NCI-H1436 treated with DMSO at 0.1 percent for 48 hours (cell line): Measurements from ENCODE around the gene SPINT3.
"Not testable (repeated sequence)": the region's sequence is repeated elsewhere in the genome, so short reads cannot be mapped to it uniquely, and the experiment has no call there.

Source experiments
- DNase-seq: peaks from one replicate; lab custom pipeline; 2025; lab: John Stamatoyannopoulos, UW

The SPINT3 gene

DNA sequence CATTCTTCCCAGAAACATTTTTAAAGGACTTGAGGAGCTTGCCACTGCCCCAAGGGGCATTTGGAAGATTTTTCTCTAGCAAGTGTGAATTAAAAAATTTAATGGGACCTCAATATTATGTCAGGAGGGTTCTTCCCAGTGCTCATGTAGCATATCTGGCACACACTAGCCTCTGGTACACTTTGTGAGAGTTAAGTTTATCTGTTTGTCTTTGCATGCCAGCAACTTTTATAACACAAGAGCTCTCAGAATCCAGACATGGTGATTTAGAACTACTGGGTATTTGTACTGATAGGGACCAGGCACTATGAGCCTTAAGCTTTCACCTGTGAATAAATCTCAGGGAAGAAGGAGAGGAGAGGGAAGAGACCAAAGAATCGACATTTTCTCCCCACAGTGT is 12.9 kb downstream of the SPINT3 start:
- no peak for DNase-seq

DNA sequence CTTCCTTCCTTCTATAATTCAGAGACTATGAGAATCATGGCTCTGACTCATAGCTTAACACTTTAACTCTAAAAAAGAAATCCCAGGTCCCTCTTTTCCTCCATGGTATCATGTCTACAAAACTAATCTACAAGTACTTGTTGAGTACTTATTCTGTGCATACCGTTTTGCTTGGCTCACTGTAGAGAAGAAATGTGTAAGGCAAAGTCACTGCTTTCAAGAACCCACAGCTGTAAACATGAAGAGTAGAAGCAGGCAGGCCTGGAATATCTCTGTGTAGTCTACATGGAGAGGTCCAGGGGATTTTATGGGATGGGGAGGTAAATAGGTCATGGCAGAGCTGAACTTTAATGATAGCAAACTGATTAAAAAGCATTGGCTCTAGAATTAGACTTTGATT is 13.8 kb downstream of the SPINT3 start:
- DNase-seq: no peak

DNA sequence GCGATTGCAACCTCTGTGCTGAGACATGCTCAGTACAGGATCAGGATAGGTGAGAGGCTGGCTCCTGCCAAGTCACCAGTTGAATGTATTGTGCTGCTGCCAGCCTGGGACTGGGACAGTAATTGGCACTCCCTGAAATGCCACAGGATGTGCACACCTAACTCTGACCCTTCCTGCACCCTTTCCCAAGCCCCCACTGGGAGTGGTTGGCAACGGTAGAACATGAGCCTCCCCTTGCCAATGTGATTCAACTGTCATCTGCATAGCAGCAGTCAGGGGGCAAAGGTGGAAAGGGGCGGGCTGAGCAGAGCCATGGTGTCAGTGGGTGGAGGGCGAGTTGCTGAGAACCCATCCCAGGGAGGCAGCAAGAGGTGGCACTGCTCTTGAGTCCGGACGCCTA is 15.4 kb downstream of the SPINT3 start:
- no peak for DNase-seq

DNA sequence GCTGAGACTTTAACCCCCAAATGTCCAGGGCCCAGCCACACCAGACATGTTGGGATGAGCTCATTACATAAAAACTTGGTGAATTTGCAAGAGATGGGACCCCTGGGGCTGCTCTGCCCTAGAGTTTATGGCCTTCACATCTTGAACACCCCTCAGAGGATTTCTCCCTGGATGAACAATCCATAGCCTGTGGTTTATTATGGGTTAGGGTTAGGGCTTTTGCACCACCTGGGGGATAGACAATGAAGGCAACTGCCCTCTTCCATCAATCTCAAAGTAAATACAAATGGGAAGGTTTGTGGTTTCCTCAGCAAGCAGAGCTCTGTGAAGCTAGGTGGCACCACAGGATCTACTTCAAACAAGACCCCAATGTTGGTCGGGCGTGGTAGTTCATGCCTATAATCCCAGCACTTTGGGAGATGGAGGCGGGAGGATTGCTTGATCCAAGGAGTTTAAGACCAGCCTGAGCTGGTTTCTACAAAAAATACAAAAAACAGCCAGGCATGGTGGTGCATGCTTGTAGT is 17.4 kb downstream of the SPINT3 start:
- no peak for DNase-seq

DNA sequence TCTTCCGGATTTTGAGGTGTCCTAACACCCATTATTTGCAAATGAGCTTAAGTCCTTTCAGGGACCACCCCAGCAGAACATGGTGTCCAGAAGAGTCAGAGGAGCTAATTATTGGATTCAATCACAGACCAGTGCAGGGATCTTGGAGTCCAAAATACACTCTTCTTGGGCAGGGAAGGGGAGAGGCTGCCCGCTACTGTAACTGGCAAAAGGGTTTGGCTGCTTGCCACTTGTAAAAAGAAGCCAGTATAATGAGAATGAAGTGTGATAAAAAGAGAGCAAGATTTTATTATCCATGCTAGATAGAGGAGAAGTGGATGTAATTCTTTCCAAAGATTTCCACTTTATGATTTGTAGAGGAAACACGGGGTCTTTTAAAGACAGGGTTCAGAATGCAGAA is 19.3 kb downstream of the SPINT3 start:
- no peak for DNase-seq

DNA sequence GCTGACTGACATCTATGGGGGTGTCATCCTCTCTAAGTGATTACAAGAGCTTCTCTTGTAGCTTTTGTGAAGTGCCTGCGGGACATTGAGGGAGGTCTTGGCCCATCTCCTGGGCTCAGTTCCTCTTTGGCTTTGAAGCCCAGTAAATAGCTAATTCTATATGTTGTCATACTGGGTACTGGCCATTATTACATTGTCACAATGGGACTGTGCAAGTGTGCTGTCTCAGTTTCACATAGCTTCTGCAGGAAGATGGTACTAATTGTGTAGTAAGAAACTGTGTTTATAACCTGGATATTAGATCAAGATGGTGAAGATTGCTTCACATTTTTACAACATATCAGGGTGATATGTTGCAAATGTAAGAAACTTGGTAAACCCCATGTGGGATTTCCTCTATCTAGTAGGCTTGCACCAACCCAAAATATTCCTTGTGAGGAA is 19.9 kb downstream of the SPINT3 start:
- no peak for DNase-seq

DNA sequence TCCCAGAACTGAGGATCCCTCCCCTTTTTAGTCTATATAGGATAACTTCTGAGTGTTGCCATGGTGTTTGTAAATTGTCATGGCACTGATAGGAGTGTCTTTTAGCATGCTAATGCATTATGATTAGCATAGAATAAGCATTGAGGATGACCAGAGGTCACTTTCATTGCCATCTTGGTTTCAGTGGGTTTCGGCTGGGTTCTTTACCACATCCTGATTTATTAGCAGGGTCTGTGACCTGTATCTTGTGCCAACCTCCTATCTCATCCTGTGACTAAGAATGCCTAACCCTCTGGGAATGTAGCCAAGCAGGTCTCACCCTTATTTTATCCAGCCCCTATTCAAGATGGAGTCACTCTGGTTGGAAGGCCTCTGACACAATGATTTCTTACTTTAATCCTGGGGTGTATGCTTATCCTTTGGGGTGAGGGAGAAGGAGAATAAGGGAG is 26.3 kb downstream of the SPINT3 start:
- no peak for DNase-seq

DNA sequence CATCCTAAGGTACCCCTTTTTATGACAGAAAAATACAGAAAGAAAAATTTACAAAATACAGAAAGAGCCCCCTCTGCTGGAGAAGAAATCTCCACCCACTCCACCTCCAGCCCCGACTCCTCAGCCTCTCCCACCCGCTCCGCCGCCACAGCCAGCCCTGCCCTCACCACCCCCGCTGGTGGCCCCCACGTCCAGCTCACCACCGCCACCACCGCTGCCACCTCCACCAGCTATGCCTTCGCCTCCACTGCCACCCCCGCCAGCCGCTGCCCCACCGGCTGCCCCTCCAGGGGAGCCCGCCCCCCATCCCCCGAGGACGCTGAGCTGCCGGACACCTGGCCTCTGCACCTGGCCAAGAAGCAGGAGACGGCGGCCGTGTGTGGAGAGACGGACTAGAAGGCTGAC is 28.2 kb downstream of the SPINT3 start:
- no peak for DNase-seq

DNA sequence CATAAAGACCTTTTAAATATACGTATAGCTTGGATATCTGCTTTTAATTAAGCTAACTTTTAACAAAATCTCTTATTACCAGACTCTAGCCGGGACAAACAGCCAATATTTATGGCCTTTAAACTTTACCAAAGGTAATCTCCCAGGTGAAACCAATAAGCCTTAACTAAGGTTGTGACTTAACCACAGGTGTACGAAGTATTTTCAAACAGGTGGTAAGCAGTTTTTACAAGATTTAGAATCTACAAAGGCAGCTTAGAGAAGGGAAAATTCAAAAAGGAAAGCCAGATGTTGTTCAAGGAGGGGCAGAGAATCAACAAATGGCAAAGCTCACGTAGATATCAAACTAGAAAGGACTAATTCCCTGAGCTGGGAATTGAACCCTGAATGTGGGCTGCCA is 30.0 kb downstream of the SPINT3 start:
- DNase-seq: no peak

DNA sequence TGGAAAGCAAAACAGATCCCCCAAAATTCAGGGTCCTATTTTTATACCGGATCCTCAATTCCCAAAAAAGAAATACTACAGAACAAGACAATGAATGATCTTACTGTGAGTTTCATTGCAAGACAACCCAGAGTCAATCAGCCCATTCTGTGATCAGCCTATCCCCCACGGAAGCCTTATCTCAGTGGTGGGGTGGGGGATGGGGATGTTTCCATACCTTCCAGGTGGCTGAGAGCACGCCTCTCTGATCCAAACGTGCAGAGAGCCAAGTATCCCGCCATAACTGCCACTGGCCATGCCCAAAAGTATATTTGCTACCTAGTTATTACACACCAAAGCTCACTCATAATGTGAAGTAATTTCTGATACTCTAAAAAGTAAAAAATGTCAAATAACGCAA is 30.7 kb downstream of the SPINT3 start:
- no peak for DNase-seq

DNA sequence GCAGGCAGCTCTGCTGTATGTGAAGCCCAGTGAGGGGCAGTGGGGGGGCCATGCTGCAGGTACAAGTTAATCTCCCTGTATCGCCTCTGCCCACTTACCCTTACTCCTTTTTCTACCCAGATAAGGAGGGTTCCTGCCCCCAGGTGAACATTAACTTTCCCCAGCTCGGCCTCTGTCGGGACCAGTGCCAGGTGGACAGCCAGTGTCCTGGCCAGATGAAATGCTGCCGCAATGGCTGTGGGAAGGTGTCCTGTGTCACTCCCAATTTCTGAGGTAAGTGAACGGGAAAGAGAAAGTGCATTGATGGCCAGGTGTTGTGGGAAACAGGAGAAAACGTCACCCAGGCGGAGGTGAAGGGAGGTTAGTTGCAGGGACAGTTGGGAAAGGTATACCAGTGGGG is 35.6 kb downstream of the SPINT3 start:
- DNase-seq: no peak

DNA sequence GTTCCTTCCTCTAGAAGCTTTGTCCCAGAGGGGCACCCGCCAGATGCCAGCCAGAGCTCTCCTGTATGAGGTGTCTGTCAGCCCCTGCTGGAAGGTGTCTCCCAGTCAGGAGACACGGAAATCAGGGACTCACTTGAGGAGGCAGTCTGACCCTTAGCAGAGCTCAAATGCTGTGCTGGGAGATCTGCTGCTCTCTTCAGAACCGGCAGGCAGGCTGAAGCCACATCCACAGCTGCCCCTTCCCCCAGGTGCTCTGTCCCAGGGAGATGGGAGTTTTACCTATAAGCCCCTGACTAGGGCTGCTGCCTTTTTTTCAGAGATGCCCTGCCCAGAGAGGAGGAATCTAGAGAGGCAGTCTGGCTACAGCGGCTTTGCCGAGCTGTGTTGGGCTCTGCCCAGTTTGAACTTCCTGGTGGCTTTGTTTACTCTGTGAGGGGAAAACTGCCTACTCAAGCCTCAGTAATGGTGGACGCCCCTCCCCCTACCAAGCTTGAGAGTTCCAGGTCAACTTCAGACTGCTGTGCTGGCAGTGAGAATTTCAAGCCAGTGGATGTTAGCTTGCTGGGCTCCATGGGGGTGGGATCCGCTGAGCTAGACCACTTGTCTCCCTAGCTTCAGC is 37.8 kb downstream of the SPINT3 start:
- not testable (repeated sequence) for DNase-seq

DNA sequence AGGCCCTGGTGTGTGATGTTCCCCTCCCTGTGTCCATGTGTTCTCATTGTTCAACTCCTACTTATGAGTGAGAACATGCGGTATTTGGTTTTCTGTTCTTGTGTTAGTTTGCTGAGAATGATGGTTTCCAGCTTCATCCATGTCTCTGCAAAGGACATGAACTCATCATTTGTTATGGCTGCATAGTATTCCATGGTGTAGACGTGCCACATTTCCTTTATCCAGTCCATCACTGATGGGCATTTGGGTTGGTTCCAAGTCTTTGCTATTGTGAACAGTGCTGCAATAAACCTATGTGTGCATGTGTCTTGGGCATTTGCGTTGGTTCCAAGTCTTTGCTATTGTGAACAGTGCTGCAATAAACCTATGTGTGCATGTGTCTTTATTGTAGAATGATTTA is 43.1 kb downstream of the SPINT3 start:
- DNase-seq: not testable (repeated sequence)

DNA sequence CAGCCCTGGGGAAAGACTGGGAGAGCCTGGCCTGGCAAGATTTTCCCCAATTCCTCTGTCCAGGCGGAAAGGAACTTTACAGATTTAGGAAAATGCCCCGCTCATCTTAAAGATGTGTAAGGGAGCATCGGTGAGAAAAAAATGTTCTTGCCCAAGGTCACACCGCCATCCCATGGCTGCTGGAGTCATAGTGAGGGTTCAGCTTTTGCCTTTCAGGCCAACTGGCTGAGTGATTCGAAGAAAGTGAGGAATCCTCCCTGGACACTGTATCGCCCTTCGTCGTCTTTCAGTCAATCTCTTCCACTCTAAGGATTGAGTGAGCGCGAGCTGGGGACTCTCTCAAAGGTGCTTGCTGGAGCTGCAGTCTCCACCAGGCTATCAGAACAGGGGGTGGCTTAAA is 44.5 kb downstream of the SPINT3 start:
- no peak for DNase-seq

DNA sequence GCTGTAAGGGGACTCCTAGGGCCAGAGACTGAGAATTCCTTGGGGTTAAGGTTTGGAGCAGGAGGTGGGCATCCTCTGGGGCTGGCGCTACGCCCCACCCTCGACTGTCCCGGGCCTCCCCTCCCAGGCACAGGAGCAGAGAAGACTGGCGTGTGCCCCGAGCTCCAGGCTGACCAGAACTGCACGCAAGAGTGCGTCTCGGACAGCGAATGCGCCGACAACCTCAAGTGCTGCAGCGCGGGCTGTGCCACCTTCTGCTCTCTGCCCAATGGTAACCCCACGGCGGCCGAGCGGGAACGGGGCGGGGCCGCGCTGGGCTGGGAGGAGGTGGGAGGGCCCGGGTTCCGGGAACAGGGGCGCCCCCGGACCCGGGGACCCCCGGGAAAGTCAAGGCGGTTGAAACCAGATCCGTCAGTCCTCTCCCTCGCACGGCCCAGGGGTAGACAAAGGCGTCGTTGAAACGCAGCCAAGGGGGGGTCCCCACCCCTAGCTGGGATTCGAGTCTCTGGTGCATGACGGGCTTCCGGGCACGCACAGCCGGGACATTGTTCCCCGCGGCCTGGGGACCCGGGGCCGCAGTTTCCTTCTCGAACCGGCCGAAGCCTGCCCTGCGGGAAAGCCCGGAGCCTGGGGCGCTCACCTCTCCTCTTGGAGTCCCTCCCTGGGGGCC is 45.0 kb downstream of the SPINT3 start:
- no peak for DNase-seq

DNA sequence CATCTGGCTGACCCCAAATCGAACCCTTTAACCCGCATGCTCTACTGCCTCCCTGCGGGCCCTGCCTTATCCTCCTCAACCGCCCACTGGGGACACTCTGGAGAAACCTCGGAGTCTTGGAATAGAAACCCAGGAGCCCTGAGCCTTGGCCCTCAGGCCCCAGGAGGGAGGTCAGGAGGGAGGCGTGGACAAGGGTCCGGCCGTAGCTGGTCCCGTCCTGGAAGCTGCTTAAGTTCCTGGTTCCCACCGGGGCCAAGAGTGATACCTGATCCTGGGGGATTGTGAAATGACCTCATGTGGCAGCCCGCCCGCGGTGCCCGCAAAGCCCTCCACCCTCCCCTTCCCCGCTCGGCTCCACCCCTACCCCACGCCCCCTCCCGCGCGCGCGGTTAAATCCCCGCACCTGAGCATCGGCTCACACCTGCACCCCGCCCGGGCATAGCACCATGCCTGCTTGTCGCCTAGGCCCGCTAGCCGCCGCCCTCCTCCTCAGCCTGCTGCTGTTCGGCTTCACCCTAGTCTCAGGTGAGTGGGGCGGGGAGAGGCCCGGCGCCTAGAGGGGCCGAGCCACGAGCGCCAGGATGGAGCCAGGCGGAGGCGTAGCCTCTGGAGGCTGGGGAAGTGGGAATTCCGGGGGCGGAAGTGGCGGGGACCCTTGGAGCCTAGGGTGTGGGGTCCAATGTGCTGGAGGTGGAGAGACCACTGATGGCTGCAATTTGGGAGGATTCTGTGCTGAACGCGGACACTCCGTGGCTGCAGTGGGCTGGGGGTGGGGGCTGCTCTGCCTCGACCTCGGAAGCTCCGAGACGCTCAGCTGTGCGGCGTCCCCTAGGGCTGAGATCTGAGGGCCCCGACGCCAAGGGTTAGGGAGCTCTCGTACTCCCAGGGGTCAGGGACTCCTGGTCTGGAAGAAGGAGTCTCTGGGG is 45.8 kb downstream of the SPINT3 start, which contains the start of gene WFDC2:
Gene WFDC2, plus strand, starts transcription at position 418 of the 926 bp plus-strand sequence. Its CDS starts 29 bp downstream, at position 447.
- DNase-seq: no peak

DNA sequence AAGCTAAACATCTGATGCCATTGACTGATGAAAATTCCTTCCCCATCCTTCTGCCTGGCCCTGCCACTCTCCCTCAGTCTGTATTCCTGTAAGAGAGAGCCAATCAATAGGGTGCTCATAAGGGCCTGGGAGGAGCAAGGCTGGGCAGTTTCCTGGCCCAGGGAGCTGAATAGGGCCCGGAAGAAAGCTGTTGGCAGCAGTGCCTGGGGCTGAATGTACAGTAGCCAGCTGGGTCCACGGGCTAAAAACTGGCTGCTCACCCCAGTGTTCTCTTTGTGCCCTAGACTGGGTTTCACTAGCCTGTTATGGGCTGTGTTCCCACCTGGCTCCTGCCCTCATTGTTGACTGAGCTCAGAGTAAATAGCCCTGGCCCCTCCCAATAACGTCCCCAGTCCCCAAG is 47.6 kb downstream of the SPINT3 start:
- DNase-seq: no peak

DNA sequence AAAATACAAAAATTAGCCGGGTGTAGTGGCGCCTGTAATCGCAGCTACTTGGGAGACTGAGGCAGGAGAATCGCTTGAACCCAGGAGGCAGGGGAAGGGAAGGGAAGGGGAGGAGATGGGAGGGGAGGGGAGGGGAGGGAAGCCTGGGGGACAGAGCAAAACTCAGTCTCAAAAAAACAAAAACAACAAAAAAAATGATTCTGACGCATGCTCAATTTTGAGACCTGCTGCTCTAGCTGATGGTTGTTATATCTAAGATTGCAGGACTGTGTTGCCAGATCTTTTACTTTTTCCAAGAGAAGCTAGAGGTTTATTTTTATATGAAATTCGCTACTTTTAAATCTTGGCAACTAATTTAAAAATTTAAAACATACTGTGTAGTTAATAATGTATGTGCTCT is 48.2 kb downstream of the SPINT3 start:
- DNase-seq: no peak

DNA sequence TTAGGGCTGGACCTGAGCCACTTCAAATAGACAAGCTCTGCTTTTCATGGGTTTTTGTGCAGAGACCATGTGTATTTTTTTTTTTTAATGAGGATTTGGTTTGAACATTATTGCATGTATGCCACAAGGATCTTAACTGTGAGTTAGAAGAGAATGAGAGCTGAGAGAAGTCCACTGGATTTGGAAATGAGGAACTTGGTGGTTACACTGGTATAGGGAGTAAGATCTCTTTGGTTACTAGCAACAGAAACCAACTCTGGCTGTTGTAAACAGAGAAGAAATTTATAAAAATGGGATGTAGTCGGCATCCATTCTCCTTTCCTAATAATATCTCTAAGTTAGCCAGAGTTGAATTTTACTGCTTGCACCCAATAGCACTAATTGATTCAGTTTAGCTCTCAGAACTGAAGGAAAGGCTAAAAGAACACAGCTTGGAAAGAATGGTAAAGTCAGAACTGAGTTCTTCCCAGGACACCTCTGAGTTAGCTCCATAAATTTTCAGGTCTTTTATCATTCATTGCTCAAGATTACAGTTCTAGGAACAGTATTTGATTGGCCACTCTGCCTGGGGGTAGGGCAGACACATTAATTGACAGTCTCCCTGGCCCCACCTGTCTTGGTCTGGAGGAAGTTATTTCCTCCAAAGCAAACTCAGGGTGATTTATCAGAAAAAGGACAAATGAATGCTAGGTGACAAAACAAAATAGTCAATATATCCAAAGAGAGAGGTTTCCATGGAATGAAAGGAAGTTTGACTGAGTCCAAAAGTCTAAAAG is 49.7 kb downstream of the SPINT3 start:
- no peak for DNase-seq

DNA sequence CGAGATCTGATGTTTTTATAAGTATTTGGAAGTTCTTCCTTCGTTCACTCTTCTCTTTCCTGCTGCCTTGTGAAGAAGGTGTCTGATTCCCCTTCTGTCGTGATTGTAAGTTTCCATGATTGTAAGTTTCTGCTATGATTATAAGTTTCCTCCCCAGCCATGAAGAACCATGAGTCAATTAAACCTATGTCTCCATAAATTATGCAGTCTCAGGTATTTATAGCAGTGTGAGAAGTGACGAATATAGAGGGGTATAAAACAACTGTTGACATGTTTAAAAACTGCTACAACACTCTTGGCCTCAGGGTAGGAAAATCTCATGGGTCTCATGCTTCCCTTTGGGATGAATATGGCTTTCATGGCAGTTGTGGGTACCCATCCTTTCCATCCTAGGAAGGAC is 51.7 kb downstream of the SPINT3 start:
- no peak for DNase-seq

DNA sequence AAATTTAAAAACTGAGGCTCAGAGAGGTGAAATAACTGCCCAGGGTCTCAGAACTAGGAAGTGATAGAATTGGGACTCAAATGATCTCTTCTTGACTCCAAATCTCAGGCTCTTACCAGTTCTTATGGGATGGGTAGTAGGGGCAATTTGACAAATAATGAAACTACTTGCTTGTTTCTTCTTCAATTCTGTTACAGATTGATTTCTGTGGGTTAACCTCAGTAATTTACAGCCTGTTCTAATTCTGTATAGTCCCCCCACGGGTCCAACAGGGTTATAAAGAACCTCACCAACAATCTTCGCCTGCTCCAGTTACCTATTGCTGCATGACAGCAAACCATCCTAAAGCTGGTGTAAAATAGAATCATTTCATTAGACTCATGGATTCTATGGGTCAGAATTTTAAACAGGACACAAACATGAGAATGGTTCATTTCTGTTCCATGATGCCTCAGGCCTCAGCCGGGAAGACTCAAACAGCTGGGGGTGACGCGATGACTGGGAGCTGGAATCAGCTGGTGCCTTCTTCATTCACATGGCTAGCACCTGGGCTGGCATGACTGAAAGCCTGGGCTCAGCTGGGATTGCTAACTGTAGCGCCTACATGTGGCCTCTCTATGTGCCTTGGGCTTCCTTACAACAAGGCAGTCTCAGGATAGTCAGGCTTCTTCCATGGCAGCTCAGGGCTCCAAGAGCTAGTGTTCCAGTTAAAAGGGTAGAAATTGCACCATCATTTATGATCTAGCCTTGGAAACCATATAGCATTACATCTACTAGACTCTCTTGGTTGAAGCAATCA is 52.5 kb downstream of the SPINT3 start:
- DNase-seq: no peak
